ENCODE measurements around the gene PTH2R.

PTH2R gene, protein sequence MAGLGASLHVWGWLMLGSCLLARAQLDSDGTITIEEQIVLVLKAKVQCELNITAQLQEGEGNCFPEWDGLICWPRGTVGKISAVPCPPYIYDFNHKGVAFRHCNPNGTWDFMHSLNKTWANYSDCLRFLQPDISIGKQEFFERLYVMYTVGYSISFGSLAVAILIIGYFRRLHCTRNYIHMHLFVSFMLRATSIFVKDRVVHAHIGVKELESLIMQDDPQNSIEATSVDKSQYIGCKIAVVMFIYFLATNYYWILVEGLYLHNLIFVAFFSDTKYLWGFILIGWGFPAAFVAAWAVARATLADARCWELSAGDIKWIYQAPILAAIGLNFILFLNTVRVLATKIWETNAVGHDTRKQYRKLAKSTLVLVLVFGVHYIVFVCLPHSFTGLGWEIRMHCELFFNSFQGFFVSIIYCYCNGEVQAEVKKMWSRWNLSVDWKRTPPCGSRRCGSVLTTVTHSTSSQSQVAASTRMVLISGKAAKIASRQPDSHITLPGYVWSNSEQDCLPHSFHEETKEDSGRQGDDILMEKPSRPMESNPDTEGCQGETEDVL

DNA sequence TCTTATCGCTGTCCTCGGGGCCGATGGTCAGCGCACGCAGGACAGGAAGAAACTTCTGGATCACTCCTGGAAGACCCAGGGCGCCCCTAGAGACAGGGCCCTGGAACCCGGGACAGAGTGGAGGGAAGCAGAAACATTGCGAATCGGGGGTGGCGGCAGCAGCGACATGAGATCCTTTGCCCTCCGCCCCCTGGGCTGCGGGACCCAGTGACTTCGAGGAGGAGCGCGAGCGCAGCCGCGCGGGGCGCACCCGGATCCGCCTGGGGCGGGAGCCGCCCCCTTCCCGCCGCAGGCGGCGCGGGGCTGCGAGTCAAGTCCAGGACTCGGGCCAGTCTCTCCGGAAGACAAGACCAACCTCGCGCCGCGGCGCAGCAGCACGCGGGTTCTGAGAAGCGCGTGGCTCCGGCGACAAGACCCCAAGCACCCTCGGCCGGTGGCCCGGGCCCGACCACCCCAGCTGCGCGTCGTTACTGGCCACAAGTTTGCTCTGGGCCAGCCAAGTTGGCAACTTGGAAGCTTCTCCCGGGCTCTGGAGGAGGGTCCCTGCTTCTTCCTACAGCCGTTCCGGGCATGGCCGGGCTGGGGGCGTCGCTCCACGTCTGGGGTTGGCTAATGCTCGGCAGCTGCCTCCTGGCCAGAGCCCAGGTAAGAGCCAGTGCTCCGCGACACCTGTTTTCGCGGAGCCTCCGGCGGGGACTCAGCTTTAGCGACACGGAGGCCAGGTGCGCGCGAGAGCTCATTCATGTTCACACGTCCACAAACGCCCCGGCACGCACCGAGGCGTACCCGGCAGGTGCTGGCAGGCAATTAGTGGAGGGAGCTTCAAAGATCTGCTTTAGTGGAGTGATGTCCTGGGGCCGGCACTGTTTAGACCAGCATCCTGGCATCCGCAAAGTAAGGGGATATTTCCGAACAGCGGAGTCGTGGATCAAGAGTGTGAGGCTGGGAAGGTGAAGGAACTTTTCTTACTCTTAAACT, at the start of gene PTH2R:
TSS of gene PTH2R (plus strand) at position 319 of the 978 bp plus-strand sequence. CDS start at position 571, 252 bp downstream.
- H3K27ac ChIP-seq (ENCODE audit: low read length): no peak within 1 kb of the TSS
- H3K27me3 ChIP-seq (ENCODE audit: low read depth, low read length): peaks cover 14% of the 10 kb centered on the region
- H3K9me3 ChIP-seq (ENCODE audit: control insufficient read depth in 1 of 2, low read length in 2 of 2): no peaks in the 10 kb centered on the region
- peak within 1 kb of the TSS in 1 of 2 donors; percentile 56 for H3K4me3 ChIP-seq (ENCODE audit: low read depth in 1 of 2, low read length in 2 of 2)
- no peaks in the 10 kb centered on the region for H3K36me3 ChIP-seq (ENCODE audit: control insufficient read depth in 1 of 2, insufficient read depth in 2 of 2, low read length in 2 of 2)
- peaks cover 0 to 11% of the 10 kb centered on the region in 2 donors for H3K4me1 ChIP-seq (ENCODE audit: control insufficient read depth in 1 of 2, insufficient read depth in 2 of 2, low read length in 2 of 2)

- Histone ChIP-seq H3K27me3 (ENCODE audit: low read depth, low read length) (no peaks in the 10 kb centered on the region), H3K27ac (ENCODE audit: low read length) (no peak overlapping the region), H3K4me3 (ENCODE audit: low read depth in 1 of 2, low read length in 2 of 2) (no peak overlapping the region), H3K4me1 (ENCODE audit: control insufficient read depth in 1 of 2, insufficient read depth in 2 of 2, low read length in 2 of 2) (no peaks in the 10 kb centered on the region), H3K9me3 (ENCODE audit: control insufficient read depth in 1 of 2, low read length in 2 of 2) (peaks cover 0 to 6% of the 10 kb centered on the region in 2 donors), H3K36me3 (ENCODE audit: control insufficient read depth in 1 of 2, insufficient read depth in 2 of 2, low read length in 2 of 2) (peaks cover 30 to 40% of the 10 kb centered on the region in 2 donors)
Observed at GRCh38 chr2:208356846-208357574, 49.6 kb upstream of the PTH2R start.

- Histone ChIP-seq H3K4me3 (ENCODE audit: low read depth in 1 of 2, low read length in 2 of 2) (peak overlapping the region in 1 of 2 donors; percentile 27), H3K4me1 (ENCODE audit: control insufficient read depth in 1 of 2, insufficient read depth in 2 of 2, low read length in 2 of 2) (no peaks in the 10 kb centered on the region), H3K36me3 (ENCODE audit: control insufficient read depth in 1 of 2, insufficient read depth in 2 of 2, low read length in 2 of 2) (peaks cover 15 to 20% of the 10 kb centered on the region in 2 donors), H3K9me3 (ENCODE audit: control insufficient read depth in 1 of 2, low read length in 2 of 2) (peaks cover 0 to 6% of the 10 kb centered on the region in 2 donors), H3K27ac (ENCODE audit: low read length) (no peak overlapping the region), H3K27me3 (ENCODE audit: low read depth, low read length) (no peaks in the 10 kb centered on the region)
Observed at GRCh38 chr2:208358758-208359631, 47.6 kb upstream of the PTH2R start.

- no peaks in the 10 kb centered on the region for H3K27me3 ChIP-seq (ENCODE audit: low read depth, low read length)
- H3K4me3 ChIP-seq (ENCODE audit: low read depth in 1 of 2, low read length in 2 of 2): peak overlapping the region in 1 of 2 donors; percentile 27
- H3K27ac ChIP-seq (ENCODE audit: low read length): no peak overlapping the region
- H3K36me3 ChIP-seq (ENCODE audit: control insufficient read depth in 1 of 2, insufficient read depth in 2 of 2, low read length in 2 of 2): peaks cover 9 to 17% of the 10 kb centered on the region in 2 donors
- H3K9me3 ChIP-seq (ENCODE audit: control insufficient read depth in 1 of 2, low read length in 2 of 2): peaks cover 0 to 11% of the 10 kb centered on the region in 2 donors
- H3K4me1 ChIP-seq (ENCODE audit: control insufficient read depth in 1 of 2, insufficient read depth in 2 of 2, low read length in 2 of 2): no peaks in the 10 kb centered on the region
Observed at GRCh38 chr2:208359632-208359986, 47.0 kb upstream of the PTH2R start.

DNA sequence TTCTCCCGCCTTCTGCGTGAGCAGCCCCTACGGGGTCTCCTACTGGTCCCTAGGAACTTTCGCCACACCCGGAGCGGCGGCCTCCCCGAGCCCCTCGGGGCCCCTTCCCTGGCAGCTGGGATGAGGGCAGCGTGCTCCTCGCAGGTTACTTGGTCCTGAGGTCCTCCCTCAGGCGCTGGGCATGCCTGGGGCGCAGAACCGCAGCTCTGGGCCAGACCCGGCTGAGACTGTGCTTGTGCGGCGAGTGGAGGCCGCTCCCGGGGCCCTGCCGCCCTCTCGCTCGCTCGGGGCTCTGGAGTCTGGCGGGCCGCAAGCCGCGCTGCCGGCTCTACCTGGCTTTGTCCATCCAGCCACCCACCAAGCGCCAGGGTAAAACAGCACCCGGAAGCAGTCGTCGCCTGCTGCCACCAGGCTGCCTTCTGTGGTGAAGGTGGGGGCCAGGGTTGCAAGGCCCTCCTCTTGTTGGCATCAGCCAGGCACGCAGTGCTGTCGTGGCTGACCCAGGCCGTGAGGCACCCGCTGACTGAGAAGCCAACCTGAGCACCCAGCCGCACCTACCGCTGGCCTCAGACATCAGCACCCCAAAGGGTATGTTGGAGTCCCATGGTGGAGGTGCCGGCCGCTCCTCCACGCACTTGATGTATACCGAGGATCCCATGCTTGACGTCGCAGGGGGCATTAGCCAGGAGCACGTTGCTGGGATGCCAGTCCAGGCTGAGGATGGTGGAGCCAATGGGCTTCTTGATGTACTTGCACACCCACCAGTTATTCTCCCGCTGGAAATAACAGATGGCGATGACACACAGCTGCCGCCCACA, 46.1 kb upstream of the PTH2R start:
- peaks cover under 1 to 11% of the 10 kb centered on the region in 2 donors for H3K36me3 ChIP-seq (ENCODE audit: control insufficient read depth in 1 of 2, insufficient read depth in 2 of 2, low read length in 2 of 2)
- no peak overlapping the region for H3K27ac ChIP-seq (ENCODE audit: low read length)
- no peaks in the 10 kb centered on the region for H3K27me3 ChIP-seq (ENCODE audit: low read depth, low read length)
- peaks cover 7 to 11% of the 10 kb centered on the region in 2 donors for H3K9me3 ChIP-seq (ENCODE audit: control insufficient read depth in 1 of 2, low read length in 2 of 2)
- no peak overlapping the region for H3K4me3 ChIP-seq (ENCODE audit: low read depth in 1 of 2, low read length in 2 of 2)
- no peaks in the 10 kb centered on the region for H3K4me1 ChIP-seq (ENCODE audit: control insufficient read depth in 1 of 2, insufficient read depth in 2 of 2, low read length in 2 of 2)

DNA sequence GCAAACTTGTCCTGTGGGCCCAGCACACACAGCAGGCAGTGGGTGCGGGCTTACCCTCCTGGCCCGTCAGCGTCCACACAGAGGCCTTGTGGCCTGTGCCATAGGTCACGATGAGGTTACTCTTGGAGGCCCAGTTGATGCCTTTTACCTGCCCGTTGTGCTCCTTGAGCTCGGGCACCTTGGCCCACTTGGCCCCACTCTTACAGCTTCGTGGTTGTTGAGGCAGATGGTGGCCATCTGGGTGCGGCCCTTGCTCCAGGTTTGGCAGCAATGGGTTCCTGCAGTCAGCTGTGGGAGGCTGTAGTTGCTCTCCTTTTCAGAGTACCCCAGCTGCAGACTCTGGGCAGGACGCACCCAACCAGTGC, 45.5 kb upstream of the PTH2R start:
- Histone ChIP-seq H3K36me3 (ENCODE audit: control insufficient read depth in 1 of 2, insufficient read depth in 2 of 2, low read length in 2 of 2) (peaks cover 0 to 7% of the 10 kb centered on the region in 2 donors), H3K27ac (ENCODE audit: low read length) (no peak overlapping the region), H3K4me1 (ENCODE audit: control insufficient read depth in 1 of 2, insufficient read depth in 2 of 2, low read length in 2 of 2) (no peaks in the 10 kb centered on the region), H3K9me3 (ENCODE audit: control insufficient read depth in 1 of 2, low read length in 2 of 2) (peaks cover 7 to 11% of the 10 kb centered on the region in 2 donors), H3K4me3 (ENCODE audit: low read depth in 1 of 2, low read length in 2 of 2) (no peak overlapping the region), H3K27me3 (ENCODE audit: low read depth, low read length) (no peaks in the 10 kb centered on the region)

DNA sequence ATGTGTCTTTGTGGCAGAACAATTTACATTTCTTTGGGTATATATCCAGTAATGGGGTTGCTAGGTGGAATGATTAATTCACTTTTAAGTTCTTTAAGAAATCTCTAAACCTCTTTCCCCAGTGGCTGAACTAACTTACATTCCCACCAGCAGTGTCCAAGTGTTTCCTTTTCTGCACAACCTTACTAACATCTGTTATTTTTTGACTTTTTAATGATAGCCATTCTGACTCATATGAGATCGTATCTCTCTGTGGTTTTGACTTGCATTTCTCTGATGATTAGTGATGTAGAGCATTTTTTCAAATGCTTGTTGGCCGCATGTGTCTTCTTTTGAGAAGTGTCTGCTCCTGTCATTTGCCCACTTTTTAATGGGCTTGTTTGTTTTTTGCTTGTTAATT, 43.1 kb upstream of the PTH2R start:
- Histone ChIP-seq H3K36me3 (ENCODE audit: control insufficient read depth in 1 of 2, insufficient read depth in 2 of 2, low read length in 2 of 2) (peaks cover 0 to 7% of the 10 kb centered on the region in 2 donors), H3K27ac (ENCODE audit: low read length) (no peak overlapping the region), H3K27me3 (ENCODE audit: low read depth, low read length) (no peaks in the 10 kb centered on the region), H3K9me3 (ENCODE audit: control insufficient read depth in 1 of 2, low read length in 2 of 2) (peaks cover 7 to 11% of the 10 kb centered on the region in 2 donors), H3K4me3 (ENCODE audit: low read depth in 1 of 2, low read length in 2 of 2) (no peak overlapping the region), H3K4me1 (ENCODE audit: control insufficient read depth in 1 of 2, insufficient read depth in 2 of 2, low read length in 2 of 2) (no peaks in the 10 kb centered on the region)

GRCh38 chr2:208366215-208367127, 40.1 kb upstream of the PTH2R start:
- Histone ChIP-seq H3K4me3 (ENCODE audit: low read depth in 1 of 2, low read length in 2 of 2) (no peak overlapping the region), H3K27me3 (ENCODE audit: low read depth, low read length) (no peaks in the 10 kb centered on the region), H3K27ac (ENCODE audit: low read length) (no peak overlapping the region), H3K9me3 (ENCODE audit: control insufficient read depth in 1 of 2, low read length in 2 of 2) (peaks cover 4 to 7% of the 10 kb centered on the region in 2 donors), H3K4me1 (ENCODE audit: control insufficient read depth in 1 of 2, insufficient read depth in 2 of 2, low read length in 2 of 2) (no peaks in the 10 kb centered on the region), H3K36me3 (ENCODE audit: control insufficient read depth in 1 of 2, insufficient read depth in 2 of 2, low read length in 2 of 2) (no peaks in the 10 kb centered on the region)

GRCh38 chr2:208369091-208369490, 37.5 kb upstream of the PTH2R start:
- Histone ChIP-seq H3K4me3 (ENCODE audit: low read depth in 1 of 2, low read length in 2 of 2) (no peak overlapping the region), H3K9me3 (ENCODE audit: control insufficient read depth in 1 of 2, low read length in 2 of 2) (peaks cover 4 to 7% of the 10 kb centered on the region in 2 donors), H3K36me3 (ENCODE audit: control insufficient read depth in 1 of 2, insufficient read depth in 2 of 2, low read length in 2 of 2) (no peaks in the 10 kb centered on the region), H3K4me1 (ENCODE audit: control insufficient read depth in 1 of 2, insufficient read depth in 2 of 2, low read length in 2 of 2) (no peaks in the 10 kb centered on the region), H3K27ac (ENCODE audit: low read length) (no peak overlapping the region), H3K27me3 (ENCODE audit: low read depth, low read length) (no peaks in the 10 kb centered on the region)

Data from muscle layer of duodenum (tissue), 2 donors.